Large intestine (tissue), 3 donors: ENCODE data around the gene PROSER2. TPM values are rescaled to one million over a fixed set of nuclear protein-coding genes. Genes with fewer than 3 reads are reported as not detected.

Source experiments
- DNase-seq, 2 donors: peaks; one replicate each; pipeline versions ENCODE4 v3.0.0 to v3.0.0-alpha.2; 2013
- H3K27ac ChIP-seq: one replicate; pipeline ENCODE4 v1.5.1; 2013; ENCODE audit warnings: low read length
- H3K27me3 ChIP-seq: 2 replicates; pipeline ENCODE4 v1.6.1; 2013; ENCODE audit warnings: low read length; ENCODE audit not compliant: control insufficient read depth, insufficient read depth
- H3K36me3 ChIP-seq: 2 replicates; pipeline ENCODE4 v1.6.1; 2013; ENCODE audit warnings: low read length; ENCODE audit not compliant: control insufficient read depth, insufficient read depth
- H3K4me1 ChIP-seq: one replicate; pipeline ENCODE4 v1.6.1; 2013; ENCODE audit warnings: low read length; ENCODE audit not compliant: control insufficient read depth, insufficient read depth
- H3K4me3 ChIP-seq: one replicate; pipeline ENCODE4 v1.5.1; 2013; ENCODE audit warnings: low read length
- H3K9me3 ChIP-seq: one replicate; pipeline ENCODE4 v1.6.1; 2013; ENCODE audit warnings: mild to moderate bottlenecking, low read depth, low read length, moderate library complexity; ENCODE audit not compliant: control insufficient read depth
- WGBS: methylation state at CpG from one replicate; pipeline ENCODE4 v1.1.5; 2013; ENCODE audit warnings: low lambda C conversion rate; ENCODE audit not compliant: insufficient coverage; 5-methylcytosine and 5-hydroxymethylcytosine counted together
- polyA plus RNA-seq: library from polyadenylated mRNA; unstranded; fragments of 120-200 nt; gene quantifications from one replicate; pipeline ENCODE4 v1.2.1, GENCODE V29; 2013

Gene PROSER2
- polyA plus RNA-seq, 1 donor, result 6.7 TPM

DNA sequence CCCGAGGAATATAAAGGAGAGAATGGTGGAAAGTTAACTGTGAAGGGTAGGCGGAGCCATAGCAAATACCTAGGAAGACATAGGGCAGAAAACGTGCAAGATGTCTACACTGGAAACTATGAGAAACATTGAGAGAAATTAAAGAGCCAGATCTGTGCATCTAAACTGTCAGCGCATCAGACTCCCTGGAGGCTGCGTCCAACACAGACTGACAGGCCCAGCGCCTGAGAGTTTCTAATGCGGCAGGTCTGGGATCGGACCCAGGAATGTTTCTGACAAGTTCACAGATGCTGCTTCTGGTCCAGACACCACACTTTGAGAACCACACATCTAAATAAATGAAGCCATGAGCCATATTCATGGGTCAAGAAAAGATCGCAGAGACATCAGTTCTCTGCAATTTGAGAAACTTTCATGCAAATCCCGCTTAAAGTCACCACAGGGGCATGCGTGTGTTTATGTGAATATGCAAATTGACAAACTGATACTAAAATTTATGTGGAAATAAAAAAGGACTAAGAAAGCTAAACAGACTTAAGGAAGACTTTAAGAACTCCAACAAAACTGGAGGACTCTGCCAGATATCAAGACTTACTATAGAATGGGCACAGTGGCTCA is 38.8 kb downstream of the PROSER2 start:
- Histone ChIP-seq H3K27me3 (no peaks in the 10 kb centered on the region), H3K9me3 (no peaks in the 10 kb centered on the region), H3K4me3 (no peak overlapping the region), H3K36me3 (peaks cover 18% of the 10 kb centered on the region), H3K4me1 (no peaks in the 10 kb centered on the region), H3K27ac (no peak overlapping the region)
- no peak for DNase-seq
- WGBS, result 100% methylated on average over 3 of the region's 11 CpGs

DNA sequence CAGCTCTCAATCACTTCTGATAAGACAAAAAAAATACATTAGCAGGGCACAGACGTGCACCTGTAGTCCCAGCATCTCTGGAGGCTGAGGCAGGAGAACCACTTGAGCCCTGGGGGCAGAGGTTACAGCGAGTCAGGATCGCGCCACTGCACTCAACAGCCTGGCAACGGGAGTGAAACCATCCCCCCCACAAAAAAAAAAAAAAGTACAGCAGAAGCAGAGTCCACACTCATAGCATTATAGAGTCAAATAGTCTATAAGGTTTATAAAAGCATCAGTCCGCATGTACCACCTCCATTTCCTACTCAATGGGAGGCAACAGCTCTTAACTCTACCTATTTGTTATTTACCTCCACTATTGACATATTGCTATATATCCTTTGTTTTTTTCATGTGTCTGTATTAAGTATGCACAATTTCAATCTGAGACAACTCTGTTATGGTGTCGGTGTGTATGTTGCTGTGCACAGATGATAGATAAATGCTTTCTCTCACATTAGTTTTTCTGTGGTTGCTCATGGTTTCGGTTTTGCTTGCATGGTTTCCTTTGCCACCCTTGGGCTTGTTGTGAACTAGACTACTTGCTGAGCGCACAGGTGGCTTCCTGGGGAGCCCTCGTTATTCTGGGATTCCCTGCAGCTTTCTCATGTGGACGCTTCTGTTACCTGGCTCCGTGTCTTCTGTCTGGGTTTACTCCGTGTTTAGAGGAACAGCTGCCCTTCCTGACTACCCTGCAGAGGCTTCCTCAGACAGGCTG is 40.4 kb downstream of the PROSER2 start:
- no peak for DNase-seq
- WGBS, result 100% methylated on average over 1 of the region's 13 CpGs
- Histone ChIP-seq H3K36me3 (peaks cover 21% of the 10 kb centered on the region), H3K4me1 (no peaks in the 10 kb centered on the region), H3K9me3 (no peaks in the 10 kb centered on the region), H3K4me3 (no peak overlapping the region), H3K27me3 (no peaks in the 10 kb centered on the region), H3K27ac (no peak overlapping the region)

DNA sequence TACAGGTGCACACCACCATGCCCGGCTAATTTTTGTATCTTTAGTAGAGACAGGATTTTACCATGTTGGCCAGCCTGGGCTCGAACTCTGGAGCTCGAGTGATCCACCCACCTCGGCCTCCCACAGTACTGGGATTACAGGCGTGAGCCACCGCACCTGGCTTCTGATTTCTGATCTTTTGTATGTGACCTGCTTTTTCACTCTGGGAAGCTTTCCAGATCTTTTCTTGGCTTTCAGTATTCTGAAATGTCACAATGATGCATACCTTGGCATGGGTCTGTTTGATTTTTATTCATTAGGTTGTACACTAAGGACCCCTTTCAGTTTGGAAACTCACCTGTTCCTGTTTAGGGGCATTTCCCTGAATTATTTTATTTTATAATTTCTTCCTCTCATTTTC is 41.6 kb downstream of the PROSER2 start:
- peaks cover 24% of the 10 kb centered on the region for H3K36me3 ChIP-seq
- DNase-seq, result no peak

DNA sequence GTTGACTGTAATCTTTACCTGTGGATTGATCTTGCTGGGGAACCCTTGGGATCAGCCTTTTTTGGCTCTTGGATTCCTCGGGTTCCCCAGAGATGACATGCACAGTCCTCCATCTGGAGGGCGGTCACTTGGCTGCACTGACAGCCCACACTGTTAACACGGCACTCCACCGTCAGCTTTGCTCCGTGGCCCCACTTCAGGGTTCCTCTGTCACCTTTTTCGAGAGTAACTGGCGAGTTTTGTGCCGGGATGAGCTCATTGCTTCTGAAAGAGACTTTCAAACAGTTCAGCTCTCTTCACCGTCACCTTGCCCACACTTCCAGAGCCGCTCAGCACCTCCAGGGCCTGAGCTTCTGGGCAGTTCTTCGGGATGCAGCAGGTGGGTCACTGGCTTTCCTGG is 42.4 kb downstream of the PROSER2 start:
- H3K36me3 ChIP-seq, result peaks cover 24% of the 10 kb centered on the region
- WGBS, result no CpG with 5 or more reads among the region's 11 CpGs
- no peak for DNase-seq

More for the DNA sequence above, 41.6 kb downstream of the PROSER2 start:
- Histone ChIP-seq H3K9me3 (no peaks in the 10 kb centered on the region), H3K27me3 (no peaks in the 10 kb centered on the region), H3K4me3 (no peak overlapping the region), H3K27ac (no peak overlapping the region), H3K4me1 (no peaks in the 10 kb centered on the region)
- WGBS, result no CpG with 5 or more reads among the region's 6 CpGs

DNA sequence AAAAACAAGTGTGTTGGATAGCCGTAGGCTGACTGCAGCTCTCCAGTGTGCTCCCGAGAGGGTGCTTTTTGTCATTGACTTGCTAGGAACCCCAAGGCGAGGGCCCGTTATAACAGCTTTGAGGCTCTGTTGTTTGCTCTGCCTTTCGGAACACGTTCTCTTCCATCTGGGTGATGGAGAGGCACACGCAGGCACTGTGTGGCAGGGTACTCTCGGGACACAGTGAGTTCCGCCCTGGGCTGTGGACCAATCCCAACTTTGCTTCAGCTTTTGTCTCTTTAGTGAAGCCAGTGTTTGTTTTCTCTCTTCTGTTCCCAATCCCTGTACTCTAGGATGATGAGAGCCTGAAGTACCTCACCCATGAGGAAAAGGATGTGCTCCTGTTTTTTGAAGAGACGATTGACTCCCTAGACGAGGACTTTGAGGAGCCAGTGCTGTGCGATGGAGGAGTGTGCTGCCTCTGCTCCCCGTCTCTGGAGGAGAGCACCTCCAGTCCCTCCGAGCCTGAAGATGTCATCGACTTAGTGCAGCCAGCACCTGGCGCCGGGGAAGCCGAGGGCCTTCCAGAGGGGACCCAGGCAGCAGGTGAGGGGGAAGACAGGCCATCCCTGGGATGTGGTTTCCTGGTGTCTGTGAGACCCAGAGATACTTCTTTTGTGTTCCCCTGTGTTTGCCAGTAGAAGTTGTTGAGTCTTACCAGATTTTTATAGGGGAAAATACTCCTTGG is 43.2 kb downstream of the PROSER2 start:
- H3K36me3 ChIP-seq, result peaks cover 19% of the 10 kb centered on the region
- no peaks in the 10 kb centered on the region for H3K9me3 ChIP-seq
- no peak for DNase-seq
- WGBS, result no CpG with 5 or more reads among the region's 18 CpGs
- H3K27me3 ChIP-seq, result no peaks in the 10 kb centered on the region
- H3K4me3 ChIP-seq, result no peak overlapping the region
- H3K27ac ChIP-seq, result no peak overlapping the region
- no peaks in the 10 kb centered on the region for H3K4me1 ChIP-seq

More for the DNA sequence above, 42.4 kb downstream of the PROSER2 start:
- Histone ChIP-seq H3K27me3 (no peaks in the 10 kb centered on the region), H3K4me1 (no peaks in the 10 kb centered on the region), H3K27ac (no peak overlapping the region), H3K4me3 (no peak overlapping the region), H3K9me3 (no peaks in the 10 kb centered on the region)

DNA sequence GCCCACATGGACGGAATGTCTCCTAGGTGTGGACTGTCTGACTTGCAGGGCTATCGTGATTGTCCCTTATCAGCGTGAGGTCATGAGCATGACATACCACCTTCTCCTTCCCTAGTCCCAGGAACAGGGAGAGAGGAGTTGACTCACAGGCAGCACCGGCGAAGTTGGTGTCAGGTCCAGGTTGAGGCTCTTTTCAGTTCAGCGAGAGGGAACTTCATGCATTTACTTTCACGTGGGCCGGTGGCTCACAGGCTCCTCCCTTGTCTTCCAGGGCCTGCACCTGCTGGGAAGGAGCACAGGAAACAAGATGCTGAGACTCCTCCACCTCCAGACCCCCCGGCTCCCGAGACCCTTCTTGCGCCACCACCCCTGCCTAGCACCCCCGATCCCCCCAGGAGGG is 46.1 kb downstream of the PROSER2 start:
- Histone ChIP-seq H3K9me3 (no peaks in the 10 kb centered on the region), H3K4me1 (peaks cover under 1% of the 10 kb centered on the region), H3K27me3 (no peaks in the 10 kb centered on the region), H3K4me3 (no peak overlapping the region), H3K27ac (no peak overlapping the region), H3K36me3 (peaks cover 13% of the 10 kb centered on the region)
- no peak for DNase-seq
- no CpG with 5 or more reads among the region's 12 CpGs for WGBS

DNA sequence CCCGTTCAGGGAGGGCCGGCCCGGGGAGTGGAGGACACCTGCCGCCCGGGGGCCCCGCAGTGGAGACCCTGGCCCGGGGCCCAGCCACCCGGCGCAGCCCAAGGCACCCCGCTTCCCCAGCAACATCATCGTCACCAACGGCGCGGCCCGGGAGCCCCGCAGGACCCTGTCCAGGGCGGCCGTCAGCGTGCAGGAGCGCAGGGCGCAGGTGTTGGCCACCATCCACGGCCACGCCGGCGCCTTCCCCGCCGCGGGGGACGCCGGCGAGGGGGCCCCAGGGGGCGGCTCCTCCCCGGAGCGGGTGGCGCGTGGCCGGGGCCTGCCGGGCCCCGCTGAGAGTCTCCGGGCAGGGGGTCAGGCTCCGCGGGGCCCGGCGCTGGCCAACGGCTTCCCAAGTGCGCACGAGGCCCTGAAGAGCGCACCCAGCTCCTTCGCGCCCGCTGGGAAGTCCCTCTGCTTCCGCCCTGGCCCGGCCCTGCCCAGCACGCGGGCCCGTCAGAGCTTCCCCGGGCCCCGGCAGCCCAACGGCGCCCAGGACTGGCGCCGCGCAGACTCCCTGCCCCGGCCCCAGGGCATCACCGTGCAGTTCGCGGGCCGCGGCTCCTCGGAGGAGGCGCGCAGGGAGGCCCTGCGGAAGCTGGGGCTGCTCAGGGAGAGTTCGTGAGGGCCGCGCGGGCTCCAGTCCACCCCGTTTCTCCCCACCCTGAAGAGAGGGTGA is 46.7 kb downstream of the PROSER2 start:
- no peak overlapping the region for H3K4me3 ChIP-seq
- H3K27me3 ChIP-seq, result no peaks in the 10 kb centered on the region
- H3K36me3 ChIP-seq, result peaks cover 13% of the 10 kb centered on the region
- no peaks in the 10 kb centered on the region for H3K9me3 ChIP-seq
- peaks cover 7% of the 10 kb centered on the region for H3K4me1 ChIP-seq
- no peak overlapping the region for H3K27ac ChIP-seq
- WGBS, result no CpG with 5 or more reads among the region's 78 CpGs
- no peak for DNase-seq

DNA sequence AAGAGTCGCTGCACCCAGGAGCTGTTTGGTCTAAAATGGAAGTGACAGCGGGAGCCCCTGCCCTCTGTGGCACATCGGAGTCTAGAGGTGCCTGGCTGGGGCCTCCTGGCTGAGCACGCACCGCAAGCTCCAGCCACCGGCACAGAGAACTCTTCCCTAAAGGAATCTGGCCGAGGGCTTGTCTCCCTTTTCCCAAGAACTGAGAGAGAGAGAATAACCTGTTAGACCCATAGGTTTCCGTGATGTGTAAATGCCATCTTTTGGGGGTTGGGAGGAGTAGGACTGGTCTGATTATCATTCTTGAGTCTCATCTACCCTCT is 47.3 kb downstream of the PROSER2 start:
- Histone ChIP-seq H3K4me3 (no peak overlapping the region), H3K9me3 (no peaks in the 10 kb centered on the region), H3K27me3 (no peaks in the 10 kb centered on the region), H3K27ac (no peak overlapping the region), H3K36me3 (peaks cover 13% of the 10 kb centered on the region), H3K4me1 (peaks cover 12% of the 10 kb centered on the region)
- WGBS, result no CpG with 5 or more reads among the region's 8 CpGs
- no peak for DNase-seq

DNA sequence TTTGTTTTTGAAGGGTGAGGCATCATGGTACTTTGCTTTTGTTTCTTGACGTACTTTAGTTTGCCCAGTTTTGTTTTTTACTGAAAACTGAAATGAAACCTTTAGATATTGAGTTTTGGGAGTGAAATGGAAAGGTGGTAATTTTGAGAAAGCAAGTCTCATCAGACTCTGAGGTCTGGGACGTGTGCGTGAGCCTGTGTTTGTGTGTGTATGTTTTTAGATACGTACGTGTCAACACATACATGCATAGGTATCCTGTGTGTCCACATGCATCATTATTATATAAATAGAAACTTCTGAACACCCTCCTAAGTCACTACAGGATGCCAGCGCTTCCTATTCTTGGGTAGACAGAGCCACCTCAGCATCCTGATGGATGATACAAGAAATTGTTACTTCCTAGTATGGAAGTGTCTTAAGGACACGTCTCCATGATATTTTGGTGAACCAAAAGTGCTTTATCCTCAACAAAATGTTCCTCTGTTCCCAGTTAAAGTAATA is 47.8 kb downstream of the PROSER2 start:
- peaks cover 18% of the 10 kb centered on the region for H3K4me1 ChIP-seq
- H3K27me3 ChIP-seq, result no peaks in the 10 kb centered on the region
- no peak overlapping the region for H3K27ac ChIP-seq

DNA sequence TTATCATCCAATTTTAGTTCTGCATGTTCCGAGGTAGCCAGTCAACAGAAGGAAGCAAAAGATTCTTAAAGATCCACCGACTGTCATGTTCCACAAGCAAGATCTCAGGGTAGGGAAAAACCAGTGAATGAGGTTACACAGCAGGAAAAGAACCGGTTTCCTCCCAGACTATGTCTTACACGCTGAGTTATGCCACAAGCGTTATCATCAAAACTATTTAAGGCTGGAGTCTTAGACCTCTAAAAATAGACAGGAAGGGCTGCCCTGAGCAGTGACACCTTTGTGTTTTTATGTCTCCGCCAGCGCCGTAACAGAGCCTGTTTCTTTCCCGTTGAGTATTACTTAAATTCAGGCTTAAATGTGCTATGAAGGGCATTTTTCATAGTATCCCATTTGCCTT is 48.3 kb downstream of the PROSER2 start:
- peaks cover 9% of the 10 kb centered on the region for H3K36me3 ChIP-seq
- H3K27me3 ChIP-seq, result no peaks in the 10 kb centered on the region
- H3K4me1 ChIP-seq, result peaks cover 23% of the 10 kb centered on the region
- no peak overlapping the region for H3K27ac ChIP-seq
- no CpG with 5 or more reads among the region's 9 CpGs for WGBS
- DNase-seq, result no peak
- no peak overlapping the region for H3K4me3 ChIP-seq
- no peaks in the 10 kb centered on the region for H3K9me3 ChIP-seq

More for the DNA sequence above, 47.8 kb downstream of the PROSER2 start:
- no peak overlapping the region for H3K4me3 ChIP-seq
- no peaks in the 10 kb centered on the region for H3K9me3 ChIP-seq
- no peak for DNase-seq
- WGBS, result 100% methylated on average over 1 of the region's 7 CpGs
- H3K36me3 ChIP-seq, result peaks cover 13% of the 10 kb centered on the region
